GF-D8 (cell line): ENCODE measurements around the gene USP5.
A peak's percentile ranks its signal among the peaks of the same experiment; 100 is the strongest.

Experiments used
- DNase-seq: peaks from one replicate; lab custom pipeline; 2025; lab: John Stamatoyannopoulos, UW

USP5 gene

GRCh38 chr12:6840330-6840729 lies 11.6 kb upstream of the USP5 start:
- DNase-seq: no peak

- no peak for DNase-seq
These were observed 11.0 kb upstream of the USP5 start, which contains the start of gene GNB3 for GRCh38 chr12:6840761-6841515. TSS of gene GNB3 (plus strand) at chr12:6840925. CDS start at chr12:6841288, 363 bp downstream.

GRCh38 chr12:6842075-6842474 lies 9.9 kb upstream of the USP5 start:
- no peak for DNase-seq

- no peak for DNase-seq
These were observed 8.6 kb upstream of the USP5 start for GRCh38 chr12:6843118-6843902.

- no peak for DNase-seq
These were observed 6.6 kb upstream of the USP5 start for GRCh38 chr12:6845395-6845794.

- no peak for DNase-seq
These were observed 5.6 kb upstream of the USP5 start for GRCh38 chr12:6846316-6846869.

GRCh38 chr12:6847676-6848075 lies 4.3 kb upstream of the USP5 start:
- no peak for DNase-seq

- DNase-seq: no peak
These were observed 2.5 kb upstream of the USP5 start for GRCh38 chr12:6849427-6849826.

- DNase-seq: no peak
These were observed 1.9 kb upstream of the USP5 start for GRCh38 chr12:6849976-6850560.

- DNase-seq: no peak
These were observed 1.2 kb upstream of the USP5 start for GRCh38 chr12:6850796-6851152.

GRCh38 chr12:6851153-6851920 lies 613 bp upstream of the USP5 start, which contains the start of gene CDCA3:
TSS of gene CDCA3 (minus strand) at chr12:6851286. CDS start at chr12:6850952, 334 bp downstream.
- DNase-seq: peak; percentile 93

- DNase-seq: peak; percentile 14
These were observed 853 bp downstream of the USP5 start for GRCh38 chr12:6852651-6853354.

GRCh38 chr12:6853626-6854025 lies 1.7 kb downstream of the USP5 start:
- DNase-seq: no peak

GRCh38 chr12:6854036-6854435 lies 2.1 kb downstream of the USP5 start:
- DNase-seq: no peak

GRCh38 chr12:6855322-6855721 lies 3.4 kb downstream of the USP5 start:
- DNase-seq: no peak

GRCh38 chr12:6858799-6859198 lies 6.8 kb downstream of the USP5 start:
- no peak for DNase-seq

GRCh38 chr12:6860116-6860515 lies 8.2 kb downstream of the USP5 start:
- no peak for DNase-seq

- DNase-seq: no peak
These were observed 9.0 kb downstream of the USP5 start for GRCh38 chr12:6860942-6861341.

- no peak for DNase-seq
These were observed 9.4 kb downstream of the USP5 start for GRCh38 chr12:6861391-6861790.

- DNase-seq: no peak
These were observed 11.1 kb downstream of the USP5 start for GRCh38 chr12:6863033-6863432.
